HG02973 (cell line): ENCODE measurements around the gene POLN.
"Not testable (repeated sequence)": the region's sequence is repeated elsewhere in the genome, so short reads cannot be mapped to it uniquely, and the experiment has no call there.

Experiments used
- ATAC-seq: cut with Tn5 transposase; IDR thresholded peaks from one replicate; pipeline ENCODE4 v1.9.1; 2021; ENCODE audit warnings: moderate library complexity; ENCODE audit not compliant: unreplicated experiment

Gene POLN

GRCh38 chr4:2044542-2045517 is 197.1 kb downstream of the POLN start:
- no peak for ATAC-seq

GRCh38 chr4:2044119-2044485 is 197.8 kb downstream of the POLN start:
- ATAC-seq, result no peak

- no peak for ATAC-seq
Observed at GRCh38 chr4:2043396-2044118, 198.4 kb downstream of the POLN start.

GRCh38 chr4:2042947-2043395 is 198.9 kb downstream of the POLN start:
- ATAC-seq, result no peak

DNA sequence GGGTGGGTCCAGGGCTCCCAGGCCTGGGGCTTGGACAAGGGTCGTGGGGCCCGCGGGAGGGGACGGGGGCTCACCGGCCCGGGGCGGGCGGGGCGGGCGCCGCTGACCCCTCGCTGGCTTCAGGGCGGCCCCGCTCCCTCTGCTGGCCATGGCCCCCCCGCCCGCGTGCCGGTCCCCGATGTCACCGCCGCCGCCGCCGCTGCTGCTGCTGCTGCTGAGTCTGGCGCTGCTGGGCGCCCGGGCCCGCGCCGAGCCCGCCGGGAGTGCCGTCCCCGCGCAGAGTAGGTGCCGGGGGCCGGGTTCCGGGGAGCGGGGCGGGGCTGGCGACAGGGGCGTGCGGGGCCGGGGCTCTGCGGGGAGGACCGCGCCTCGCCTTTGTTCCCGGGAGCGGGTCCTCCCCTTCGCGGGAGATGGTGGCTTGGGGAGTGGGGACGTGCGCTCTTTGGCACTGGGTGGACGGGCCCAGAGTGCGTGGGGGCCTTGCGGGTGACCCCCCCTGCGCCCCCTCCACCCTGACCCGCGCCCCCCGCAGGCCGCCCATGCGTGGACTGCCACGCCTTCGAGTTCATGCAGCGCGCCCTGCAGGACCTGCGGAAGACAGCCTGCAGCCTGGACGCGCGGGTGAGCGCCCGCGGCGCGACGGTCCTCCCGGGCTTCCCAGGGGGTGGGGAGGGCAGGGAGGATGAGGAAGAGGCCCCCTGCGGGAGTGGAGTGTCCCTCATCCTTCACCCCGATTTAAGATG is 199.5 kb downstream of the POLN start:
- ATAC-seq, result no peak

- peak; percentile 62 for ATAC-seq
Observed at GRCh38 chr4:2041239-2042130, 200.4 kb downstream of the POLN start.

DNA sequence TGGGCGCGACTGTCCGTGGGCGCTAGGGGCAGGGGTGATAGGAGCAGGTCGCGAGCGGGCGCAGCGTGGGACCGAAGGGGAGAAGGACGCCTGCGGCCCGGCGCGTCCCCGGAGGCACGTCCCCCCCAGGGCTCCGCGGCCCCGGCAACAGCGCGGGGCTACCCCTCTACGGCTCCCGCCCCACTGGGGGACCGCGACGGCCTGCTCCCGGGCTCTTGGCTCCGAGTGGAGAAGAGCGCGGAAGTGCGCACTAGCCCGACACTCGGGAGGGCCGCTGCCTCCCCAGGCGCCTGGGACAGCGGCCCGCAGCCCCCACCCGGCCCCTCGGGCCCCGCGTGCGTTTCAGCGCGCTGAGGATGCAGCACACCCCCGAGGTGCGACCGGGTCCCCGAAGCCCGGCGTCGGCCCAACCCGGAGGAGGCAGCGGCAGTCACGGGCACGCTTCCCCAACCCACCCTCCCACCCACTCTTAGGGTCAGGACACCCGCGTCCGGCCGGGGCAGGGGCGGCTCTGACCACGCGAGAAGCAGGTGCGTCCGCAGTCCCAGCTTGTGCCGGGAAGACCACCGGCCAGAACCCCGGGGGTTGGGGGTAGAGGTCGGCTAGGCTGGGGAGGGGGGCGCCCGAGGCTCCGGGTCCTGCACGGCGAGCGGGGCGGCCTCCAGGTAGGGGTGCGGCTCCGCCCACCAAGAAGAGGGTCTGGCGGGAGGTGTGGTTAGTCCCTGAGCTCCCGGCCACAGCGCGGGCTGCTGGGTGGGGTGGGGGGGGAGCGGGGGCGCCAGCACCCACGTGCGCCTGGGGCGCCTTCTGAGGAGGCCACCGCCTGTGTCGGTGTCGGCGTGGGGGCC is 201.3 kb downstream of the POLN start:
- ATAC-seq, result no peak

DNA sequence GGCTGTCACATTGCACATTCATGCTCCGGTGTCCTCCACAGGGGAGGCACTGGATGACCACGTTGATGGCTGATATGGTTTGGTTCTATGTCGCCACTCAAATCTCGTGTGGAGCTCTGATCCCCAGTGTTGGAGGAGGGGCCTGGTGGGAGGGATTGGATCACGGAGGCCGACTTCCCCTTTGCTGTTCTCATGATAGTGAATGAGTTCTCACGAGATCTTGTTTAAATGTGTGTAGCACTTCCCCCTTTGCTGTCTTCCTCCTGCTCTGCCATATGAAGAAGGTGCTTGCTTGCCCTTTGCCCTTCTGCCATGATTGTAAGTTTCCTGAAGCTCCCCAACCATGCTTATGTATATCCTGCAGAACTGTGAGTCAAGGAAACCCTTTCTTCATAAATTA is 205.1 kb downstream of the POLN start:
- no peak for ATAC-seq

DNA sequence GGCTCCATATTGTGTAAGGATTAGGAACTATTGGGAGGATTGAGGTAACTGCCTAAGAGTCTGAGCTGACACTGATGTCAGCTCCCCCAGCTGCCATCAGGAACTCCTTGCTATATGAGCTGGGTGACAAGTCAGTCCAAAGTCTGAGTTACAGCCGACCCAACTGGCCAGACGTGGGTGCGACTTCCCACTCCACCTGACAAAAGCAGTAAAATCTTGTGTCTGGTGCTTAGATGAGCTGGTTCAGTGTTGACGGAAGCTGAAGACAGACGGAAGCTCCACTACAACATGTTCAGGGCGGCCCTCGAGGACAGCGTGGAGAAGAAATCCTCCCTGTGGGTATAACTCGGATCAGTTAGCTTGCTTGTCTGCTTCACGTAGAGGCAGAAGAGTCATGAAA is 205.6 kb downstream of the POLN start:
- no peak for ATAC-seq

GRCh38 chr4:2031161-2031560 is 210.8 kb downstream of the POLN start:
- ATAC-seq, result not testable (repeated sequence)

- ATAC-seq, result not testable (repeated sequence)
Observed at GRCh38 chr4:2027120-2027519, 214.8 kb downstream of the POLN start.

DNA sequence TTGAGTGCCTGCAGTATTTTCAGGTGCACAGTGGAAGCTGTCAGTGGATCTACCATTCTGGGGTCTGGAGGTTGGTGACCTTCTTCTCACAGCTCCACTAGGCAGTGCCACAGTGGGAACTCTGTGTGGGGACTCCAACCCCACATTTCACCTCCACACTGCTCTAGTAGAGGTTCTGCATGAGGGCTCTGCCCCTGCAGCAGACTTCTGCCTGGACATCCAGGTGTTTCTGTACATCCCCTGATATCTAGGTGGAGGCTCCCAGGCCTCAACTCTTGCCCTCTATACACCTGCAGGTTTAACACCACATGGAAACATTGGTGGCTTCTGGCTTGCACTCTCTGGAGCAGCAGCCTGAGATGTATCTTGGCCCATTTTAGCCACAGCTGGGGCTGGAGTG is 216.1 kb downstream of the POLN start:
- no peak for ATAC-seq

GRCh38 chr4:2024683-2025082 is 217.2 kb downstream of the POLN start:
- no peak for ATAC-seq
